ENCODE data around the gene COPS6. TPM values are rescaled to one million over a fixed set of nuclear protein-coding genes. Genes with fewer than 3 reads are reported as not detected.

COPS6 gene
- total and polyA plus RNA-seq, 10 donors = 47.0 to 89.6 (median 76.3) TPM

DNA sequence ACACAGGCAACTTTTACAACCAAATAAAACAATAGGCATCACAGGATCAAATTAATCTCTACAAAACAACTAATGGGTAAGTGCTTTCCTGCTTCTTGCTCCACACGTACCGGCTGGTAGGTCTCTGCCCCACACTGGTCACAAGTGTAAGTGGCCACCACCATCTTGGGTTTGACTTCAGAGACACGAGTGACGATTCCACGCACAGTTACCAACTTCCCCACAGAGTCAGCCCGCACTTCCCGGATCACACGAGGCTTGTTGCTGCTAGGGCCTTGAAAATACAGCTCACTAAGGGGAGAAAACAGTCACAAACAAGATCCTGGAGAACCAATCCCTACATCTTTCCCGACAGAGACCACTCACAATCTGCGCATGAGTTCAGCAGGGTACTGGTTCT lies 10.1 kb downstream of the COPS6 start:
- no peaks in the 10 kb centered on the region for H3K9me3 ChIP-seq
- peaks cover 7 to 69% (median 55%) of the 10 kb centered on the region in 6 donors for H3K36me3 ChIP-seq
- H3K4me1 ChIP-seq = peaks cover 13 to 41% (median 32%) of the 10 kb centered on the region in 6 donors
- intact Hi-C loops (cut with DNase I; ENCODE audit: low total_unique reads) = no loop called here
- 85 to 89% (median 87%) methylated on average over 10 of the region's 10 CpGs for WGBS, 5 donors
- no peak for DNase-seq
- H3K27ac ChIP-seq = peak overlapping the region in 3 of 8 donors; percentile 13 to 96 (median 92)
- TF ChIP-seq, protein P1, sequence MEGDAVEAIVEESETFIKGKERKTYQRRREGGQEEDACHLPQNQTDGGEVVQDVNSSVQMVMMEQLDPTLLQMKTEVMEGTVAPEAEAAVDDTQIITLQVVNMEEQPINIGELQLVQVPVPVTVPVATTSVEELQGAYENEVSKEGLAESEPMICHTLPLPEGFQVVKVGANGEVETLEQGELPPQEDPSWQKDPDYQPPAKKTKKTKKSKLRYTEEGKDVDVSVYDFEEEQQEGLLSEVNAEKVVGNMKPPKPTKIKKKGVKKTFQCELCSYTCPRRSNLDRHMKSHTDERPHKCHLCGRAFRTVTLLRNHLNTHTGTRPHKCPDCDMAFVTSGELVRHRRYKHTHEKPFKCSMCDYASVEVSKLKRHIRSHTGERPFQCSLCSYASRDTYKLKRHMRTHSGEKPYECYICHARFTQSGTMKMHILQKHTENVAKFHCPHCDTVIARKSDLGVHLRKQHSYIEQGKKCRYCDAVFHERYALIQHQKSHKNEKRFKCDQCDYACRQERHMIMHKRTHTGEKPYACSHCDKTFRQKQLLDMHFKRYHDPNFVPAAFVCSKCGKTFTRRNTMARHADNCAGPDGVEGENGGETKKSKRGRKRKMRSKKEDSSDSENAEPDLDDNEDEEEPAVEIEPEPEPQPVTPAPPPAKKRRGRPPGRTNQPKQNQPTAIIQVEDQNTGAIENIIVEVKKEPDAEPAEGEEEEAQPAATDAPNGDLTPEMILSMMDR (IDR thresholded peaks at IDR 0.05 in 8 of 11, conservative IDR thresholded peaks at IDR 0.05 in 3 of 11) = no peak
- TF ChIP-seq POLR2AphosphoS5 (IDR thresholded peaks at IDR 0.05) (no peak), POLR2A (IDR thresholded peaks at IDR 0.05) (no peak)
- H3K4me3 ChIP-seq = no peak overlapping the region
- no peaks in the 10 kb centered on the region for H3K27me3 ChIP-seq (replicated peaks in 1 of 7)

DNA sequence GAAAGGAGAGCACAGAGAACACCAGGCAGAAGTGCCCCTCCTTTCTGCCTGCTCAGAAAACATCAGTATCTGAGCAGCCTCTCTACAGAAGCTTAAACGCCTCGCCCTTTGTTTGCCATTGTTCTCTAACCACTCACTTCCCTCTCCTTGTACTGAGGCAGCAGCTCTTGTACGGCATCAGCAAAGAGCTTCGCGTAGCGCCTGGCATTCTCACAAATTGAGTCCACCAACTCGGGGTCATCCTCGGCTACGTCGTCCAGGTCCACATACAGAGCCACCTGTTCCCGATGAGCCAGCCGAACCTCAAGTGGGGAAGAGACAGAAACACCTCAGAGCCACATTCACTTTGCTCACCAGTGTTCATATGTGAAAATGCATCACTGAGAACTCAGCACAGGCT lies 10.7 kb downstream of the COPS6 start:
- intact Hi-C loops (cut with DNase I; ENCODE audit: low total_unique reads) = no loop called here
- Histone ChIP-seq H3K4me1 (peaks cover 13 to 38% (median 32%) of the 10 kb centered on the region in 6 donors), H3K36me3 (peaks cover 7 to 69% (median 50%) of the 10 kb centered on the region in 6 donors), H3K9me3 (no peaks in the 10 kb centered on the region), H3K27me3 (replicated peaks in 1 of 7) (no peaks in the 10 kb centered on the region), H3K4me3 (peak overlapping the region; percentile 58 to 99 (median 90)), H3K27ac (peak overlapping the region in 6 of 8 donors; percentile 89 to 97 (median 94))
- WGBS, 5 donors = 63 to 83% (median 77%) methylated on average over 12 of the region's 12 CpGs
- TF ChIP-seq POLR2A (IDR thresholded peaks at IDR 0.05) (no peak), POLR2AphosphoS5 (IDR thresholded peaks at IDR 0.05) (no peak)
- TF ChIP-seq, protein P1 (IDR thresholded peaks at IDR 0.05 in 8 of 11, conservative IDR thresholded peaks at IDR 0.05 in 3 of 11) = no peak
- DNase-seq = no peak

DNA sequence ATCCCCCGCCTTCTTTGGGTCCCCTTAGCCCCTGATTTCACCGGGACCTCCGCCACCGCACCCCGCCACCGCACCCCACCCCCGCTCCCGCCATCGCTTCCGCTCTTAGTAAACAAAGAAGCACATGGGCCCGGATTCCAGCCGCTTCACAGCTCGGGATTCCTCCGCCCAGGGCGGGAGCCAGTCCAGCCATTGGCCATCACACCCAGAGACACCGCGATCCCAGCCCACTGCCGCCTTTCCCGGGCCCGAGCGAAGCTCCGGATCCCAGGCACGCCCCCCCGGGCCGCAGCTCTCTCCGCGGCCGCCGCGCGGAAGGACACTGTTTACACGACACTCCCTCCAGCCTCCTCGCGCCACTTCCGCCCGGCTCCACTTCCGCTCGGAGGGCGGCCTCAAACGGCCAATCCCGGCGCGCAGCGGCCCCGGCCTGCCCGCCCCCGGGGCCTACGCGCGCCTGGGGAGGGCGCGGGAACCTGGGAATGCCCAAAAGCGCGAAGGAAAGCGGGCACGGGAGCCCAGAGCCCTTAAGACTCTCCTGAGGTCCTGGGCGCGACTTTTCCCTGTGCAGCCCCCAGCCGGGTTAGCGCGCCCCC lies 11.7 kb downstream of the COPS6 start:
- DNase-seq = peak; percentile 96
- TF ChIP-seq POLR2AphosphoS5 (IDR thresholded peaks at IDR 0.05) (peak; percentile 90 to 94 (median 91)), POLR2A (IDR thresholded peaks at IDR 0.05) (peak in 1 of 3 donors; percentile 13)
- TF ChIP-seq, protein P1 (IDR thresholded peaks at IDR 0.05 in 8 of 11, conservative IDR thresholded peaks at IDR 0.05 in 3 of 11) = peak in 4 of 11 experiments; percentile 8 to 20 (median 16)
- H3K9me3 ChIP-seq = no peaks in the 10 kb centered on the region
- H3K27ac ChIP-seq = peak overlapping the region; percentile 63 to 97 (median 93)
- WGBS, 5 donors = 0 to 1% (median 0%) methylated on average over 37 to 61 of the region's 61 CpGs
- intact Hi-C loops (cut with DNase I; ENCODE audit: low total_unique reads) = no loop called here
- H3K4me3 ChIP-seq = peak overlapping the region; percentile 58 to 99 (median 90)
- H3K27me3 ChIP-seq (replicated peaks in 1 of 7) = no peaks in the 10 kb centered on the region
- H3K4me1 ChIP-seq = peaks cover 13 to 38% (median 32%) of the 10 kb centered on the region in 6 donors
- peaks cover 0 to 69% (median 43%) of the 10 kb centered on the region in 6 donors for H3K36me3 ChIP-seq
